Stimulated activated CD4-positive, alpha-beta T cell treated with anti-CD3 and anti-CD28 coated beads, Interleukin-15, amount 100 ng/mL, for 48 hours (primary cell): ENCODE results near the gene CSF1.
"Not testable (repeated sequence)": the region's sequence is repeated elsewhere in the genome, so short reads cannot be mapped to it uniquely, and the experiment has no call there.

Experiments used
- DNase-seq, 2 donors: peaks; one replicate each; pipeline ENCODE4 v3.0.0-alpha.2; 2020; ENCODE audit warnings: low read depth in 2 of 2

The CSF1 gene

DNA sequence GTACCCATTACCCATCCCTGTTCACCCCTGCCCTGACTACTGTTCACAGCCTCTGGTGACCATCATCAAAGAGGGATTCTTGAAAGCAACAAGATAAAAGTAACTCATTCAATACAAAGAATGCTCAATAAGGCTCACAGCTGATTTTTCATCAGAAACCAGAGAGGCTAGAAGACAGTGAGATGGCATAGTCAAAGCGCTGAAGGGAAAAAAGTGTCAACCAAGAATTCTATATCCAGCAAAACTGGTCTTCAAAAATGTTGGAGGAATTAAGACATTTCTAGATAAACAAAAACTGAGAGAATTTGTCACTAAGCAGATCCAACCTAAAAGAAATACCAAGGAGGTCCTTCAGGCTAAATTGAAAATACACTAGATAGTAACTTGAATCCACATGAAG lies 27.1 kb downstream of the CSF1 start:
- no peak for DNase-seq

DNA sequence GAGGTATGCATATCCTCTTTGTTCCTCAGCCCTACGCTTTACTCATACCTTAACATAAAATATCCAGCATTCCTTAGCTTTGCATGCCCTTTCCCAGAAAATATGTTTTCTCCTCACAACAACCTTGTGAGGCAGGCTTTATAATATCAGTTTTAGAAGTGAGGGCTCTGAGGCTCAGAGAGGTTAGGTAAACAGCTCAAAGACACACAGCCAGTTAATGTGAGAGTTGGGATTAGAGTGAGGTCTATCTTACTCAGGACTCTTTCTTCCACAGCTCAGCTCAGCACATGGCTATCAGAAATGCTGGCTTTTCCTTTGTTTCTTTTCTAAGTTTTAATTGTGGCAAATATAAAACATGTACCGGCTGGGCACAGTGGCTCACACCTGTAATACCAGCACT lies 27.9 kb downstream of the CSF1 start:
- no peak for DNase-seq

DNA sequence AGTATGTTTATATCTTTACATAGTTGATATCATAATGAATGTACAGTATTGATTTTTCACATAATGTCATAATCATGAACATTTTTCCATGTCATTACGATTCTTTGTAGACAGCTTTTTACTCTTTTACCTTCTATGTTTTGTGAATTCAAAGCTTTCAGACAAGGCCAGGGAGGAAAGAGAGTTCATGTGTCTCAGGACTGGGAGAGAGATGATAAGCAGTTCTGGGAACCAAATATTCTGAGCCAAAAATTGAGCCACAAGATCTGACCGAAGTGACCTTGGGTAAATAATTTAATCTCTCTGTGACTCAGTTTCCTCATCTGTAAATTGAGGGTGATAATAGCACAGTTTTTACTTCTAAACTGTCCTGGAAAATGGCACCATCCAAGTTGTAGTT lies 31.8 kb downstream of the CSF1 start:
- no peak for DNase-seq

DNA sequence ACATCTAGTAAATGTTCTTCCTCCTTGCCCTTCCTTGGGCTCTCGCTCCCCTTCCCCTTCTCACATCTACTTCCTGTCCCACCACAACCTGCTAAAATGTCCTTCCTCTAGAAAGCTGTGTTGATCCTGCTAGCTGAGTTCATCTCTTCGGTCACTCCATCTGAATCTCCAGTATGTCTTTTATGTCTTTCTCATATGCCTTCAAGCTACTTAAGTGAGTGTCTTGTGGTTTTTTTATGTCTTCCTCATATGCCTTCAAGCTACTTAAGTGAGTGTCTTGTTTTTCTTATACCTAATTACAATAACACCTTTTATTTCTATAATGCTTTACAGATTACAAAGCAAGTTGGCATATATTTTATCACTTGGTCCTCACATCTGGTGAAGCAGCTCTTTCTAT lies 33.9 kb downstream of the CSF1 start:
- DNase-seq = no peak

DNA sequence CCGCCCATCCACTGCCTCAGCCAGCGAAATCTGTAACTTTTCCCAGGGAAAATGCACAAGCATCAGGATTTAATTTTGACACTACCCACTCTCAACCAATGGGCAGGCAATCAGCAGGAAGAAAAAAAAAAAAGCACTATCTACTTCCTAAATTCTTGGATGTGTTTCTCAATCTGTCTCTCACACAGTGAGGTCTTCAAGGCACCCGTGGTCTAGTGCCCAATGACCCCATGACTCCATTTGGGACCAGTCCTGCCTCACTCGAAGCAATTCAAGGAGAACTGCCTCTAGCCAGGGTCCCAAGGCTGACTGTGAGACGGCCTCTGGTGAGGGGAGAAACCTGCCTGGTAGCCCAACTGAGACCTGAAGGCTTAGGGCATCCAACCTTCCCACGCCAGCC lies 35.9 kb downstream of the CSF1 start:
- no peak for DNase-seq

DNA sequence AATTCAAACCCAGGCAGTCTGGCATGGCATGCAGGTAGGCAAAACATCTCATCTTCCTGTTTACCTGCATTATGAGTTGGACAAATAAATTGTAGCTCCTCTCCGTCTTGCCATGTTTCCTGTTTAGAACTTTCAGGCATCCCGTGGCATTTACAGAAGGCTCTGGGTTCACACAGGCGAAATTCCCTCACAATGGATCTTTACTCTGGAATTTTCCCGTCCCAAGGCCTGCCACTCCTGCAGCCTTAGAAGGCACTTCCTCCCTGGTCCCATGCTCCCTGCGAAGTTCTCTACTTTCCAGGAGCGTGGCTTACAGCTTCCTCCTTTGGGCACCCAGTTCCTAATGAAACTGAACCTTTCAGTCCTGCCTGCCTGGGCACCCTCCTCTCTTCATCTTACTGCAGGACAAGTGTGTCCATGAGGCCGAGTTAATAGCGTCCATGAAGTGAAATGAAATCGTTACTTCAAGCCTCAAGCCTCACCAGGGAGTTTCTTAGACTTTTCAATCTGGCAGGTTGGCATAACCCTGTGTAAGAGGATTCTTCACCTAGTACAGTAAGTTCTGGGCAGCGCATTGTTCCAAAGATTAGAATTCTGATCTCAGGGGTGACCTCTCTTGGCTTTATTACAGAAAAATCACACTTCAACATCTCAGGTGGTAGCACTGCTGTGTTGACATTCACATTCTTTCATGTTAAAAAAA lies 37.1 kb downstream of the CSF1 start:
- no peak for DNase-seq

DNA sequence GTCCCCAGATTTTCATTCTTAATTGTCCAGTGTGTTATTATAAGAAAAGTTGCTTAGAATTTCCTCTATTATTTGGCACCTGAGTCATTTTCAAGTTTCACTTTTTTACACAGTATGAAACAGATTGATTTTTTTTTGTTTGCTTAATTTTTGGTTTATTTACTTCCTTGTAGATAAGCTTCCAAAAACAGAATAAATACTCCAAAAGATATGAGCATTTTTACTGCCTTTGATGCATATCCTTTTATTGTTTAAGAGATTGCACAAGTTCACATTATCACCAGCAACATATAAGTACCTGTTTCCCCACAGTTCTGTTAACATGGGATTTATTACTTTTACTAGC lies 37.6 kb downstream of the CSF1 start:
- no peak for DNase-seq

DNA sequence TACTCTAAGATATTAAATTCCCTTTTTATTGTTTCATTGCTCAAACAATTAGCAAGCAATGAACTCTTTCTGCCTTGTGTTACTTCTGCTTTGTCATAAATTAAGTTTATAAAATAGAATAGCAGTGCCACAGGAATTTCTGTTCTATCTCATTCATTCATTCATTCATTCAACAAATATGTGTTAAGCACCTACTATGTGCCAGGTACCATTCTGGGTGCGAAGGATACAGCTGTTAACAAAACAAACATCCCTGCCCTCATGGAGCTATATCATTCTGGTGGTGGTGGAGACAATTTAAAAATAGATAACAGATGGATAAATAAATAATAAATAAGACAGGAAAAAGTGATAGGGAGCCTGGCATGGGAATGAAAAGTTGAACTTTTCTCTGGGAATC lies 39.4 kb downstream of the CSF1 start:
- no peak for DNase-seq

DNA sequence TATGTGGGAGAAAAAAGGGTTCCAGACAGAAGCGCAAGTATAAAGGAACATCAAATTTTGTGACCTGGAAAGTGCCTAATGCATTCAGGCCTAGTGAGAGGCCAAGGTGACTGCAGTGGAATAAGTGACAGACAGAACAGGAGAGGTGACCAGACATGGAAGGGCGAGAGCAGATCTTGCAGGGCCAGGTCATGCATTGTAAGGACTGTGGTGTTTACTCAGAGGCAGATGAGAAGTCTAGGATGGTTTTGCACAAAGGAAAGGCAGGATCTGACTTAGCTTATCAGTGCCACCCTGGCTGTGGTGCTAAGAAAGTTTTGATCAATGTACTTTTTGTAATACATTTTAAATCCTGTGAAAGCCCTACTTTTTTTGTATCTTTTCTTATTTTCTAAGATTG lies 39.9 kb downstream of the CSF1 start:
- DNase-seq = no peak

DNA sequence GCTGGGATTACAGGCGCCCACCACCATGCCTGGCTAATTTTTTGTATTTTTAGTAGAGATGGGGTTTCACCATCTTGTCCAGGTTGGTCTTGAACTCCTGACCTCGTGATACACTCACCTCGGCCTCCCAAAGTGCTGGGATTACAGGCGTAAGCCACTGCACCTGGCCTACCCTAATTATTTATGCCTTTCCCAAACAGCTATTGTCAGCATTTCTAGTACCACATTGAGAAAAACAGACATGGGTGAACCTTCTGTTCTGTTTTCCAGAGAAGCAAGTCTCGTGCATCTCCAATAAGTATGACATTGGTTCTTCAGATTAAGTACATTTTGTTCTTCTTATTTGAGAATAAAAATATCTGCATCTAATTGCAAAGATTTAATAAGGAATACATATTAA lies 40.9 kb downstream of the CSF1 start:
- DNase-seq = not testable (repeated sequence)

DNA sequence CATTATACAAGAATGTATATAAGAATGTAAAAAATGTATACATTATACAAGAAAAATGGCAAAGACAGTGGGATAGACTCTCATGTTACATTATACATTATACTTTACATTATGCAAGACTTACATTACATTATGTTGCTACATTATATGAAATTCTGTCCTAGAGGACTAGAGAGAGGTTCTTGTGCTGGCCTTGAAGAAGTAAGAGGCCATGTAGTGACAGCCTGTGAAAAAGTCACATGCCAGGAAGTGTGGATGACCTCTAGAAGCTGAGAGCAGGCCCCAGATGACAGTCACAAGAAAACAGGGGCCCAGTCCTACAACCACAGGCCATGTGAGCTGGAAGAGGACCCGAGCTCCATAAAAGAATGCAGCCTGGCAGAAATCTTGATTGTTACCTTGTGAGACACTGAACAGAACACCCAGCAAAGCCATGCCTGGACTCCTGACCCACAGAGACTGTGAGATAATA lies 43.4 kb downstream of the CSF1 start:
- DNase-seq = no peak

DNA sequence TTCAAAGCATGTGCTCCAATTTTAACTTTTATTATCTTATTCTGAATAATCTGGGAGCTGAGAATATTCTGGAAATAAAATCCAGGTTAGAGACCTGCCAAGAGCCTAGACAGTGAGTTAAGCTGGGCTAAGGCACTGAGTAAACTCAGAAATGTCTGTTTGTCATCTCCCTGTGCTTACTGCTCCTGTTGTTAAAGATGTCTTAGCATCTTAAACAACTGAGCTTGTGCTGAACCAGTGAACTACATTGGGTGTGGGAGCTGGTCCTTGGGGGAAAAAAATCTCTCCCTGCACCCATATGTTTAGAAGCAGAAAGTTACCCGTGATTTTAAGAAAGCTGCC lies 49.0 kb downstream of the CSF1 start:
- no peak for DNase-seq

DNA sequence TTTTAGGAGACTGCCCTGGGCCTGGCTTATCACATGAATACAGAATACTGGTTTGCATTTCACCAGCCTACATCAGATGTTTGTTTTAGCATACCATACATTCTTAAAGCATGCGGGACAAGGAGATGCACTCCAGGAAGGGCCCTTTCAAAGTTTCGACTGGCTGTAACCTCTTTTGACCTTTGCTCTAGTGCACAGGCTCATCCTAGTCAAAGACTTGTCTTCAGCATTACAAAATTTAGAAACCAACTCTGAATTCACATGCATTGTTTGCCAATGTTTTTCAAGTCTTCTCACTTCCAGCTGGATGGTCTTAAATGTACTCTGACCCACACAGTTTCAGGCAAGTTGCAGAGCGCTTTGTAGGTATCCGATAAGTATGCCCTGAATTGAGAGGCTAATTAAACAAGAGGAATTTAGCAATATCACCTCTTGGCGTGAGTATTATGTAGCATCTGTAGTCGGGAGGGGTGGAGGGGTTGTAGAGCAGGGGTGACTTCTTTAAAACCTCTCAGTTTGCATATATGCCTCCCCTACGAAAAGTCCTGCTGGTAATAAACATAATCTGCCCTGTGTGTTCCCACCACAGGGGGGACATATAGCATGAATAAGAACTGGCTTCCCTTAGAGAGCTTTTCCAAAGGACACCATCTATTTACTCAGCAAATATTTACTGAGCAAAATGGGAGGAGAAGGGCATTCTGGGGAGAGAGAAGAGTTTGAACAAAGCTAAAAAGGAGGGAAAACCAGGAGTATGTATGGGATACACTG lies 49.5 kb downstream of the CSF1 start:
- DNase-seq = no peak

DNA sequence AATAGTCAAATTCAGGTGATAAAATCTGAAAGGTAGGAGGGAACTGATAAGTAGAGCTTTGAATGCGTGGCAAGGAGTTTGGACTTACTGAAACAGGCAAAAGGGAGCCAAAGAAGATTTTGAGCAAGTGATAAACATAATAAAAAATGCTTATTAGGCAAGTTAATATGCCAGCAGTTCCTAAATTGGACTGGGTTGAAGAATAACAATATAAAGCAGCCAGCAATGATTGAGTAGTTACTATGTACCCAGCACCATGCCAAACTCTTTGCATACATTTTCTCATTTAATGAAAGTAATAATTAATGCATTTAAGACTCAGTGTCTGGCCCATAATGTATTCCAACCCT lies 50.1 kb downstream of the CSF1 start:
- no peak for DNase-seq

DNA sequence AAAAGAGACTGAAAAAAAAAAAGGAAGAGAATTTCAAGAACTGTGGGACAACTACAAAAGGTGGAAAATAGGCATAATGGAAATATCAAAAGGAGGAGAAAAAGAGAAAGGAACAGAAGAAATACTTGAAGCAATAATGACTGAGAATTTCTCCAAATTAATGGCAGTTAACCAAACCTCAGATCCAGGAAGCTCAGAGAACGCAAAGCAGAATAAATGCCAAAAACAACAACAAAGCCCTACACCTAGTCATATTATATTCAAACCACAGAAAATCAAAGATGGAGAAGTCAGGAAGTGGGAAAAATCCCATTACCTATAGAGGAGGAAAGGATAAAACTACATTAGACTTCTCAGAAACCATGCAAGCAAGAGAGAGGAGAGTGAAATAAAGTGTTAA lies 53.2 kb downstream of the CSF1 start:
- no peak for DNase-seq

DNA sequence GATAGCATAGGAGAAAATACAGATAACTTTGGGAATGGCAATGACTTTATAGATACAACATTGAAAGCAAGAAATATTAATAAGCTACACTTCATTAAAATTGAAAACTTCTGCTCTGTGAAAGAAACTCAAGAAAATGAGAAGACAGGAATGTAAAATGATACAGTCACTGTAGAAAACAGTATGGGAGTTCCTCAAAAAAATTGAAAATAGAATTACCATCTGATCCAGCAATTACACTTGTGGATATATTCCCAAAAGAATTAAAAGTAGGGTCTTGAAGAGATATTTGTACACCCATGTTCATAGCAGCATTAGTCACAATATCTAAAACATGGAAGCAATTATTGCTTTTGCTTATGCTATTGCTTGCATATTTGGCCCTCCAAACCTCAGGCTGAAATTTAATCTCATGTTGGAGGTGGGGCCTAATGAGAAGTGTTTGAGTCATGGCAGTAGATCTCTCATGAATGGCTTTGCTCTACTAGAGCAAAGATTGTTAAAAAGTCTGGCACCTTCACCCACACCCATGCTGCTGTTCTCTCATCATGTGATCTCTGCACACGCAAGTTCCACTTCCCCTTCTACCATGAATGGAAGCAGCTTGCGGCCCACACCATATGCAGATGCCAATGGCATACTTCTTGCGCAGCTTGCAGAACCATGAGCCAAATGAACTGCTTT lies 58.6 kb downstream of the CSF1 start:
- DNase-seq = no peak

DNA sequence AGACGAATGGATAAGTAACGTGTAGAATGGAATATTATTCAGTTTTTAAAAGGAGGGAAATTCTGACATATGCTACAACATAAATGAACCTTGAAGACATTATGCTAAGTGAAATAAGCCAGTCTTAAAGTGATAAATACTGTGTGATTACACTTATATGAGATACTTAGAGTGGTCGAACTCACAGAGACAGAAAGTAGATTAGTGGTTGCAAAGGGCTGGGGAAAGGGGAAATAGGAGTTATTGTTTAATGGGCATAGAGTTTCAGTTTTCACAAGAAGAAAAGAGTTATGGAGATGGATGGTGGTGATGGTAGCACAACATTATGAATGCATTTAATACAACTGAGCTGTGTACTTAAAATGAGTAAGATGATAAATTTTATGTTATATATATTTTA lies 59.3 kb downstream of the CSF1 start:
- no peak for DNase-seq

DNA sequence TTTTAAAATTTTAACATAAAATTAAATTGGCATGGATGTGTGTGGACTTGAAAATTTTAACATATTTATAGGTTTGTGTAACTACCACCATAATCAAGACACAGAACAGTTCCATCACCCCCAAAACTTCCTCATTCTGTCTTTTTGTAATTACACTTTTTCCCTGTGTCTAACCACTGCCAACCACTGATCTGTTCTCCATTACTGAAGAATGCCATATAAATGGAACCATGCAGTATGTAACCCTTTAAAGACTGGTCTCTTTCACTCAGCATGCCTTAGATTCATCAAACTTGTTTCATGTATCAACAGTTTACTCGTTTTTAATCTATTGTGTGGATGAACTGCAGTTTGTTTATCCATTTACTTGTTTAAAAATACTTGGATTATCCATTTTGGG lies 60.9 kb downstream of the CSF1 start:
- no peak for DNase-seq

DNA sequence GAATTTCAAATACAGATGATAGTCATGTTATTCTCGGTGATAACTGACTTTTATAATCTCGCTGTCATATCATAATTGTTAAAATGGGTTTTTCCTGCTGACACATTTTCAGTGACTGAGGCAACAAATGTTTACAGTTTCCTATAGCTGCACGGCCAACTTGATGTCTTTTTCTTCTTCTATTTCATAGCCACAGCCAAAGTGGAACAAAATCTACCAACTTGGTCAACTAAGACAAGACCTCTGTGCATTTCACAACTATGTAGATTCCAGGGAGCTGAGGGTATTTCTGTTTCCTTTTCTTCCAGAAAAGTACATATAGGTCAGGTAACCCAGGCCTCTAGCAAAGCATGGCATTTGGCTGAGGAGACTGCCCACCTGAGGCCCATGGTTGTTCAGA lies 63.5 kb downstream of the CSF1 start:
- no peak for DNase-seq

DNA sequence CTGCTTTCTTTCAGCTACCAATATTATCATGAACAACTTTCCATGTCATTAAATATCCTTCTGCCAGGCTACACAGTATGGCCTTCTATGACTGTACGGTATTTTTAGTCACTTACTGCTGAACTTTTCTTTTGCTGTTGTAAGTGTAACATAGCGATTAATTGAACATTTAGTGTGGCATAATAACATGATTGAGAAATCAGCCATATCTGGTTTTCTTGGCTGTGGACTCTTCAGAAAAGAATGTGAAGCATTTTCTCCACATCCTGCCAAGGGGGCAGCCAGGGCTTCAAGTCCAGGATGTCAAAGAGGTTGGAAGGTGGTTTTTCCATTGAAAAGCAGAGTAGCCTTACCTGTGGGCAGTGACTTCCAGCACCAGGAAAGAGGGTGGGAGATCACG lies 65.1 kb downstream of the CSF1 start:
- no peak for DNase-seq

DNA sequence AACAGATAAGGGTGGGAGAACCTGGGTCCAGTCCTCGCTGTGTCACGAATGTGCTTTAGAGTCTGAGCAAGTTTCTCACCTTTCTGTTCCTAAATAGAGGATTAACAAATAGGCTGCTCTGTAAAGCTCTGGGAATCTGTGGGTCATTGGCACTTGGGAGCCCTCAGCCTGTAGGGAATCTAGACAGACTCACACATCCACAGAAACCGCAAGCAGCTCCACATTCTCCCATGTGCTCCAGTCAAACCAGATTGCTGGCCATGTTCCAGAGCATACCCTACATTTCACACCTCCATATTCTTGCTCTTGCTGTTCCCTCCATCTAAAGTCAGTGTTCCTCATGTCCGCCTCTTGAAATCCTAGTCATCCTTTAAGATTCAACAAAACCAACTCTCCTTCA lies 66.1 kb downstream of the CSF1 start:
- no peak for DNase-seq

DNA sequence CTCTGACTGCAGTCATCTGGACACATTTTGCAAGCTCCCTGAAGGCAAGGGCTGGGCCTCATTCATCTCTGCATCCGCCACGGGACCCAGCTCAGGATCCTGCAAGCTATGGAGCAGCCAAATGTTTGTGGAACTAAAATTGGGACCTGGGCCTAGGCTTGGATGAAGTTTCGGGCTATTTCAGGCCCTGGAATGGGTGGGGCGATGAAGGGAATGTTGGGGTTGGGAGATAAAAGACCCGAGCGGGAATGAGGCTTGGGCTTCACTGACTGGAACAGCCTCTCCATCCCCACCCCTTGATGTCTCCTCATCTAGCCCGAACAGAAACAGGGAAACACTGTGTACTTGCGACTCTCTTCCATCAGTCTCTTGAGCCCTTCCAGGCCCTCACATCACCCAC lies 66.6 kb downstream of the CSF1 start:
- no peak for DNase-seq

DNA sequence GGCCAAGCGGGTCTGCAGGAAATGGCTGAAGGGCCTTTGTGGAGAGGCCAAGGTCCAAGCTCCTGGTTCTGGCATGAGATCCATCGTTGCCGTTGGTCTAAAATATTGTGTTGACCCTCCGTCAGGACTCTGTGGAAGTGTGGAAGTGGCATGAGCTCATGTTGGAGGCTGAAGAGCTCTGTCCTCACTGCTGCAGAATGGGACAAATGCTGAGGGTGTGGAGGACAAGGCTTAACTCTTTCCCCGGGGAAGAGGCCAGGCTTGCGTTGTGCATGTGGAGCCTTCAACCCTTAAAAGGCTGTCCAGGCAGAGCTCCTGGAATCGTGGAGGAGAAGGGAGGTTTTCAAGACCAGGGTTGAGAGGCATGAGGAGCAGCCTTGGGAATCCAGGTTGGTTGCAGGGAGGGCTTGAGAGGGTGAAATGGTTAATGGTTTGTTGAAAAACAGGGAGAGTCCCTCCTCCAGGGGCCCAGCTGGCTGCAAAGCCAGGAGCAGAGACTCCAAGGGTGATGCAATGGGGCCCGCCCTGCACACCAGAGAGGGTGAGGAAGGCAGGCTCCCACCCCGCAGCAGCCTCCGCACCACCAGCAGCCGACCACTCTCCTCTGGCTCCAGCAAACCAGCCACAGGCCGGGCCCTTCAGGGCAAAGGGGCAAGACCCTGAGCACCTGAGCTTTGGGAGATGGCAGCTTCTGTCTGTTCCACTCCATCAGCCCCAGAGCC lies 67.2 kb downstream of the CSF1 start:
- no peak for DNase-seq
